Measurements from ENCODE around the gene STAT5A. TPM values are rescaled to one million over a fixed set of nuclear protein-coding genes. Genes with fewer than 3 reads are reported as not detected.

Gene STAT5A
- total RNA-seq, 1 donor from 2014 or later = 0.77 TPM

DNA sequence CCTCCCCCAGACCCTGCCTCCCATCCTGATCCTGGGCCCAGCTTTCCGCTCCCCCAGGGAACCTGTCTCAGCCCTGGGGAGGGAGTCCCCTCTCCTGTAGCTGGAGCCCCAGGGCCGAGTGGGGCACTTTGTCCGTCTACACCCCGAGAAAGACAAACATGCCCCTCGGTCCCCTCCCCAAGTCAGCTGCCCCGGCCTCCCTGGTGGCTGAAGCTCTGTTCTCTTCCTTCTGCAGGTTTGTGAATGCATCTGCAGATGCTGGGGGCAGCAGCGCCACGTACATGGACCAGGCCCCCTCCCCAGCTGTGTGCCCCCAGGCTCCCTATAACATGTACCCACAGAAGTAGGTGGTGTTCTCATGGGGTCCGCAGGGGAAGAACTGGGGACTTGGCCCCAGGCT, 20.8 kb downstream of the STAT5A start:
- Histone ChIP-seq H4K20me1 (ENCODE audit: insufficient read depth, low read length) (peaks cover 7% of the 10 kb centered on the region), H3K4me1 (ENCODE audit: insufficient read depth, low read length) (peaks cover 6% of the 10 kb centered on the region), H3K9me3 (ENCODE audit: insufficient read depth, low read depth, low read length) (no peaks in the 10 kb centered on the region), H2AFZ (ENCODE audit: low read depth, low read length) (no peak overlapping the region), H3K4me2 (ENCODE audit: low read length) (no peak overlapping the region), H3K27me3 (ENCODE audit: insufficient read depth, low read length) (no peaks in the 10 kb centered on the region), H3K79me2 (ENCODE audit: insufficient read depth, low read length) (no peaks in the 10 kb centered on the region), H3K9ac (ENCODE audit: low read length) (no peak overlapping the region), H3K27ac (ENCODE audit: low read depth, low read length) (no peak overlapping the region), H3K36me3 (ENCODE audit: insufficient read depth, low read length) (peaks cover 5% of the 10 kb centered on the region), H3K4me3 (ENCODE audit: insufficient read depth, low read depth, low read length) (no peak overlapping the region)
- TF ChIP-seq, protein P1, sequence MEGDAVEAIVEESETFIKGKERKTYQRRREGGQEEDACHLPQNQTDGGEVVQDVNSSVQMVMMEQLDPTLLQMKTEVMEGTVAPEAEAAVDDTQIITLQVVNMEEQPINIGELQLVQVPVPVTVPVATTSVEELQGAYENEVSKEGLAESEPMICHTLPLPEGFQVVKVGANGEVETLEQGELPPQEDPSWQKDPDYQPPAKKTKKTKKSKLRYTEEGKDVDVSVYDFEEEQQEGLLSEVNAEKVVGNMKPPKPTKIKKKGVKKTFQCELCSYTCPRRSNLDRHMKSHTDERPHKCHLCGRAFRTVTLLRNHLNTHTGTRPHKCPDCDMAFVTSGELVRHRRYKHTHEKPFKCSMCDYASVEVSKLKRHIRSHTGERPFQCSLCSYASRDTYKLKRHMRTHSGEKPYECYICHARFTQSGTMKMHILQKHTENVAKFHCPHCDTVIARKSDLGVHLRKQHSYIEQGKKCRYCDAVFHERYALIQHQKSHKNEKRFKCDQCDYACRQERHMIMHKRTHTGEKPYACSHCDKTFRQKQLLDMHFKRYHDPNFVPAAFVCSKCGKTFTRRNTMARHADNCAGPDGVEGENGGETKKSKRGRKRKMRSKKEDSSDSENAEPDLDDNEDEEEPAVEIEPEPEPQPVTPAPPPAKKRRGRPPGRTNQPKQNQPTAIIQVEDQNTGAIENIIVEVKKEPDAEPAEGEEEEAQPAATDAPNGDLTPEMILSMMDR (IDR thresholded peaks at IDR 0.05; ENCODE audit: insufficient read depth, low read depth, low read length) = no peak
- no peak for TF ChIP-seq EZH2 (IDR thresholded peaks at IDR 0.05; ENCODE audit: insufficient read depth, low read length)
- H3K4me1 Mint-ChIP-seq (ENCODE audit: low read depth, unreplicated experiment) = peaks cover 9% of the 10 kb centered on the region
- DNase-seq (ENCODE audit: low read depth) (no peak), FAIRE-seq (no peak)
- H3K27ac Mint-ChIP-seq (ENCODE audit: unreplicated experiment) = no peak overlapping the region
- no peaks in the 10 kb centered on the region for H3K27me3 Mint-ChIP-seq (ENCODE audit: low read depth, unreplicated experiment)
- no peaks in the 10 kb centered on the region for H3K9me3 Mint-ChIP-seq (ENCODE audit: unreplicated experiment)
- H3K36me3 Mint-ChIP-seq (ENCODE audit: low read depth, unreplicated experiment) = peaks cover 17% of the 10 kb centered on the region
- no peak overlapping the region for H3K4me3 Mint-ChIP-seq (ENCODE audit: unreplicated experiment)

DNA sequence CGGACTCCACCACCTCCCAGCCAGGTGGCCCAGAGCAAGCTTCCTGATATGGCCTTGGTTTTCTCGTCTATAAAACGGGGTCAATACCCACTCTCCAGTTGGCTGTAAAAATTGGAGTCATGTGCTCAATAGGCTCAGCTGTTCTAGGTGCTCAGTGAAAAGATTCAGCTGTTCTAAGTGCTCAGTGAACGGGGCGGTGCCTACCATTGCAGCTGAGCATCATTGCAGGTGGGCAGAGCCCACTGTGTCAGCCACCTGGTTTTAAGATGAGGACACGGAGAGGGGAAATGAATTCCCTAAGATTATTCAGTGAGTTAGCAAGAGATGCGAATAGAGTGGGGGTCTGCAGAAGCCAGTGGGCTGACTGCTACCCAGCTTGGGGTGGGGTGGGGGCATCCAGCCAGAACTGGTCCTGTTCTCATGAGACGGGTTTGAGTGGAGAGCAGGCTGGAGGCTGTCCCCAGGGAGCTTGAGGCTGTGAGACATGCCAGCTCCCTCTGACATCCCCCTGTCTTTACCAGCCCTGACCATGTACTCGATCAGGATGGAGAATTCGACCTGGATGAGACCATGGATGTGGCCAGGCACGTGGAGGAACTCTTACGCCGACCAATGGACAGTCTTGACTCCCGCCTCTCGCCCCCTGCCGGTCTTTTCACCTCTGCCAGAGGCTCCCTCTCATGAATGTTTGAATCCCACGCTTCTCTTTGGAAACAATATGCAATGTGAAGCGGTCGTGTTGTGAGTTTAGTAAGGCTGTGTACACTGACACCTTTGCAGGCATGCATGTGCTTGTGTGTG, 21.9 kb downstream of the STAT5A start:
- H3K4me1 Mint-ChIP-seq (ENCODE audit: low read depth, unreplicated experiment) = peaks cover 9% of the 10 kb centered on the region
- H3K36me3 ChIP-seq (ENCODE audit: insufficient read depth, low read length) = peaks cover 6% of the 10 kb centered on the region
- H3K4me3 ChIP-seq (ENCODE audit: insufficient read depth, low read depth, low read length) = no peak overlapping the region
- no peak for DNase-seq (ENCODE audit: low read depth)
- no peak for FAIRE-seq
- H3K27ac Mint-ChIP-seq (ENCODE audit: unreplicated experiment) = peak overlapping the region; percentile 34
- H3K27me3 Mint-ChIP-seq (ENCODE audit: low read depth, unreplicated experiment) = no peaks in the 10 kb centered on the region
- no peaks in the 10 kb centered on the region for H3K9me3 ChIP-seq (ENCODE audit: insufficient read depth, low read depth, low read length)
- no peak overlapping the region for H3K4me2 ChIP-seq (ENCODE audit: low read length)
- no peak overlapping the region for H3K4me3 Mint-ChIP-seq (ENCODE audit: unreplicated experiment)
- H3K36me3 Mint-ChIP-seq (ENCODE audit: low read depth, unreplicated experiment) = peaks cover 17% of the 10 kb centered on the region
- H3K27ac ChIP-seq (ENCODE audit: low read depth, low read length) = no peak overlapping the region
- H3K4me1 ChIP-seq (ENCODE audit: insufficient read depth, low read length) = peaks cover 6% of the 10 kb centered on the region
- no peak overlapping the region for H2AFZ ChIP-seq (ENCODE audit: low read depth, low read length)
- no peak overlapping the region for H3K9ac ChIP-seq (ENCODE audit: low read length)
- H3K27me3 ChIP-seq (ENCODE audit: insufficient read depth, low read length) = no peaks in the 10 kb centered on the region
- H4K20me1 ChIP-seq (ENCODE audit: insufficient read depth, low read length) = peaks cover 7% of the 10 kb centered on the region
- H3K79me2 ChIP-seq (ENCODE audit: insufficient read depth, low read length) = no peaks in the 10 kb centered on the region
- TF ChIP-seq EZH2 (IDR thresholded peaks at IDR 0.05; ENCODE audit: insufficient read depth, low read length) = no peak
- H3K9me3 Mint-ChIP-seq (ENCODE audit: unreplicated experiment) = no peaks in the 10 kb centered on the region

DNA sequence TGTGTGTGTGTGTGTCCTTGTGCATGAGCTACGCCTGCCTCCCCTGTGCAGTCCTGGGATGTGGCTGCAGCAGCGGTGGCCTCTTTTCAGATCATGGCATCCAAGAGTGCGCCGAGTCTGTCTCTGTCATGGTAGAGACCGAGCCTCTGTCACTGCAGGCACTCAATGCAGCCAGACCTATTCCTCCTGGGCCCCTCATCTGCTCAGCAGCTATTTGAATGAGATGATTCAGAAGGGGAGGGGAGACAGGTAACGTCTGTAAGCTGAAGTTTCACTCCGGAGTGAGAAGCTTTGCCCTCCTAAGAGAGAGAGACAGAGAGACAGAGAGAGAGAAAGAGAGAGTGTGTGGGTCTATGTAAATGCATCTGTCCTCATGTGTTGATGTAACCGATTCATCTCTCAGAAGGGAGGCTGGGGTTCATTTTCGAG, 22.5 kb downstream of the STAT5A start:
- H2AFZ ChIP-seq (ENCODE audit: low read depth, low read length) = no peak overlapping the region
- Mint-ChIP-seq H3K36me3 (ENCODE audit: low read depth, unreplicated experiment) (peaks cover 17% of the 10 kb centered on the region), H3K27me3 (ENCODE audit: low read depth, unreplicated experiment) (no peaks in the 10 kb centered on the region), H3K27ac (ENCODE audit: unreplicated experiment) (peak overlapping the region; percentile 34), H3K4me3 (ENCODE audit: unreplicated experiment) (no peak overlapping the region), H3K4me1 (ENCODE audit: low read depth, unreplicated experiment) (peaks cover 9% of the 10 kb centered on the region), H3K9me3 (ENCODE audit: unreplicated experiment) (no peaks in the 10 kb centered on the region)
- FAIRE-seq (no peak), DNase-seq (ENCODE audit: low read depth) (no peak)
- peaks cover 6% of the 10 kb centered on the region for H3K4me1 ChIP-seq (ENCODE audit: insufficient read depth, low read length)
- TF ChIP-seq EZH2 (IDR thresholded peaks at IDR 0.05; ENCODE audit: insufficient read depth, low read length) = no peak
- TF ChIP-seq, protein P1 (IDR thresholded peaks at IDR 0.05; ENCODE audit: insufficient read depth, low read depth, low read length) = no peak
- H3K9me3 ChIP-seq (ENCODE audit: insufficient read depth, low read depth, low read length) = no peaks in the 10 kb centered on the region
- H3K36me3 ChIP-seq (ENCODE audit: insufficient read depth, low read length) = peaks cover 6% of the 10 kb centered on the region
- H3K27me3 ChIP-seq (ENCODE audit: insufficient read depth, low read length) = no peaks in the 10 kb centered on the region
- no peaks in the 10 kb centered on the region for H3K79me2 ChIP-seq (ENCODE audit: insufficient read depth, low read length)
- H3K4me2 ChIP-seq (ENCODE audit: low read length) = no peak overlapping the region
- no peak overlapping the region for H3K27ac ChIP-seq (ENCODE audit: low read depth, low read length)
- H3K4me3 ChIP-seq (ENCODE audit: insufficient read depth, low read depth, low read length) = no peak overlapping the region
- H4K20me1 ChIP-seq (ENCODE audit: insufficient read depth, low read length) = peaks cover 7% of the 10 kb centered on the region
- no peak overlapping the region for H3K9ac ChIP-seq (ENCODE audit: low read length)

All from astrocyte (in vitro differentiated cells and primary cell).